ENCODE results near the gene NME4.

- TF ChIP-seq CTCF (conservative IDR thresholded peaks at IDR 0.05 in 1 of 2, IDR thresholded peaks at IDR 0.05 in 1 of 2; ENCODE audit: extremely low read depth in 1 of 2, insufficient read depth in 1 of 2, low read depth in 1 of 2, low read length in 2 of 2) (no peak), EZH2 (IDR thresholded peaks at IDR 0.05; ENCODE audit: borderline replicate concordance, low read length) (no peak)
Observed at GRCh38 chr16:369866-370436, 27.0 kb upstream of the NME4 start.

Data from mammary epithelial cell (primary cell).